GM18499 (cell line): ENCODE measurements around the gene WDR27.
"Not testable (repeated sequence)": the region's sequence is repeated elsewhere in the genome, so short reads cannot be mapped to it uniquely, and the experiment has no call there.

Source experiments
- ATAC-seq: cut with Tn5 transposase; IDR thresholded peaks from one replicate; pipeline ENCODE4 v1.9.1; 2021; ENCODE audit warnings: moderate number of reproducible peaks; ENCODE audit not compliant: insufficient read depth, unreplicated experiment

WDR27 gene

GRCh38 chr6:169620171-169621130 is 81.4 kb downstream of the WDR27 start:
- ATAC-seq, result no peak

GRCh38 chr6:169619650-169620049 is 82.2 kb downstream of the WDR27 start:
- ATAC-seq, result no peak

- ATAC-seq, result no peak
Observed at GRCh38 chr6:169618526-169619490, 83.0 kb downstream of the WDR27 start.

- ATAC-seq, result no peak
Observed at GRCh38 chr6:169617562-169617961, 84.3 kb downstream of the WDR27 start.

- ATAC-seq, result not testable (repeated sequence)
Observed at GRCh38 chr6:169608609-169609008, 93.2 kb downstream of the WDR27 start.

- ATAC-seq, result no peak
Observed at GRCh38 chr6:169604076-169604475, 97.8 kb downstream of the WDR27 start.

- ATAC-seq, result not testable (repeated sequence)
Observed at GRCh38 chr6:169601129-169601528, 100.7 kb downstream of the WDR27 start.

GRCh38 chr6:169592558-169592957 is 109.3 kb downstream of the WDR27 start:
- no peak for ATAC-seq

GRCh38 chr6:169591616-169592015 is 110.2 kb downstream of the WDR27 start:
- no peak for ATAC-seq

GRCh38 chr6:169590376-169590939 is 111.4 kb downstream of the WDR27 start:
- no peak for ATAC-seq

- peak; percentile 41 for ATAC-seq
Observed at GRCh38 chr6:169589699-169590257, 112.1 kb downstream of the WDR27 start.

- peak; percentile 75 for ATAC-seq
Observed at GRCh38 chr6:169589293-169589692, 112.5 kb downstream of the WDR27 start.

- ATAC-seq, result no peak
Observed at GRCh38 chr6:169587975-169588374, 113.9 kb downstream of the WDR27 start.

GRCh38 chr6:169583886-169584541 is 117.8 kb downstream of the WDR27 start:
- ATAC-seq, result no peak

- no peak for ATAC-seq
Observed at GRCh38 chr6:169579407-169580111, 122.3 kb downstream of the WDR27 start.

- ATAC-seq, result no peak
Observed at GRCh38 chr6:169577974-169578373, 123.9 kb downstream of the WDR27 start.

- no peak for ATAC-seq
Observed at GRCh38 chr6:169577236-169577635, 124.6 kb downstream of the WDR27 start.

GRCh38 chr6:169575821-169576220 is 126.0 kb downstream of the WDR27 start:
- no peak for ATAC-seq

- no peak for ATAC-seq
Observed at GRCh38 chr6:169575365-169575764, 126.5 kb downstream of the WDR27 start.
